Chondrocyte (in vitro differentiated cells): ENCODE measurements around the gene SPTY2D1. TPM values are rescaled to one million over a fixed set of nuclear protein-coding genes. Genes with fewer than 3 reads are reported as not detected.
"Not testable (repeated sequence)": the region's sequence is repeated elsewhere in the genome, so short reads cannot be mapped to it uniquely, and the experiment has no call there.

Source experiments
- DNase-seq: peaks from one replicate; pipeline ENCODE4 v3.0.0; 2021; ENCODE audit warnings: mixed read lengths, low spot score
- H3K27ac Mint-ChIP-seq: one replicate; pipeline ENCODE4 v1.8.0; 2021; ENCODE audit warnings: mild to moderate bottlenecking, moderate library complexity, mixed read lengths; ENCODE audit not compliant: unreplicated experiment
- H3K27me3 Mint-ChIP-seq: 2 replicates; pipeline ENCODE4 v1.8.0; 2021; ENCODE audit warnings: low read depth, mixed read lengths
- H3K36me3 Mint-ChIP-seq: 2 replicates; pipeline ENCODE4 v1.8.0; 2021; ENCODE audit warnings: low read depth, mixed read lengths
- H3K4me1 Mint-ChIP-seq: 2 replicates; pipeline ENCODE4 v1.8.0; 2021; ENCODE audit warnings: low read depth, mild to moderate bottlenecking, mixed read lengths
- H3K4me3 Mint-ChIP-seq: one replicate; pipeline ENCODE4 v1.8.0; 2021; ENCODE audit warnings: mild to moderate bottlenecking, moderate library complexity, mixed read lengths; ENCODE audit not compliant: unreplicated experiment
- H3K9me3 Mint-ChIP-seq: 2 replicates; pipeline ENCODE4 v1.8.0; 2021; ENCODE audit warnings: low read depth, mixed read lengths
- CTCF ChIP-seq: fragments of 200-600 bp; sonication (generic); IDR thresholded peaks from 2 replicates; pipeline ENCODE4 v1.5.0; 2021; ENCODE audit warnings: antibody characterized with exemption, mild to moderate bottlenecking, moderate library complexity
- total RNA-seq: library from RNA; stranded (reverse); gene quantifications from 3 replicates; pipeline ENCODE4 v1.2.1, GENCODE V29; 2021

SPTY2D1 gene
- total RNA-seq, 1 donor from 2014 or later, result 20.4 TPM

GRCh38 chr11:18650859-18651557 lies 16.9 kb upstream of the SPTY2D1 start:
- H3K4me1 Mint-ChIP-seq, result no peaks in the 10 kb centered on the region
- no peaks in the 10 kb centered on the region for H3K36me3 Mint-ChIP-seq
- TF ChIP-seq CTCF, result peak; percentile 78
- no peak overlapping the region for H3K27ac Mint-ChIP-seq
- no peaks in the 10 kb centered on the region for H3K9me3 Mint-ChIP-seq
- DNase-seq, result no peak
- peak overlapping the region; percentile 24 for H3K4me3 Mint-ChIP-seq
- H3K27me3 Mint-ChIP-seq, result no peaks in the 10 kb centered on the region

DNA sequence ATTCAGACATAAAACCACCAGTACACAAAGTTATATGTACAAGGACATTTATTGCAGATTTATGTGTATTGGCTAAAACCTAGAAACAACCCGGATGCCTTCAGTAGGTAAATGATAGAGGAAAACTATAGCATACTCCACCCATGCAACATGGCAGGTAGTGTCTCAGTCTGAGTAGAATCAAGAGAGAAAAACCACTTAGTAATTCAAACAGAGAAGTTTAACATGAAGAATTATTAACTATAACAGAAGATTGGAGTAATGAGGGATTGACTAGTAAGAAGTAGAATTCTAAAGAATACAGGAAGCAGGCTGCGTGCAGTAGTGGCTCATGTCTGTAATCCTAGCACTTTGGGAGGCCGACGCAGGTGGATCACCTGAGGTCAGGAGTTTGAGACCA lies 16.2 kb upstream of the SPTY2D1 start:
- Mint-ChIP-seq H3K4me1 (no peaks in the 10 kb centered on the region), H3K9me3 (no peaks in the 10 kb centered on the region), H3K27ac (no peak overlapping the region), H3K36me3 (no peaks in the 10 kb centered on the region), H3K4me3 (no peak overlapping the region), H3K27me3 (no peaks in the 10 kb centered on the region)
- no peak for DNase-seq
- TF ChIP-seq CTCF, result no peak

DNA sequence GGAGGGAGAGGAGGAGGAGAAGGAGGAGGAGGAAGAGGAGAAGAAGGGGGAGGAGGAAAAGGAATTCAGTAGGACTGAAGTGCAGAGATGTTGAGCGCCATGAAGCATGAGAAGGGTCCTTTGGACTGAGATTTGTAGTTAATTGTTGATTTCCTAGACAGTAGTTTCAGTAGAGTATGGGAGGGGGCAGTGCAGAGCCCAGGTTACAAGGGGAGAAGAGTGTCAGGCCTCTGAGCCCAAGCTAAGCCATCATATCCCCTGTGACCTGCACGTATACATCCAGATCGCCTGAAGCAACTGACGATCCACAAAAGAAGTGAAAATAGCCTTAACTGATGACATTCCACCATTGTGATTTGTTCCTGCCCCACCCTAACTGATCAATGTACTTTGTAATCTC lies 8.9 kb upstream of the SPTY2D1 start:
- DNase-seq, H3K9me3 Mint-ChIP-seq, H3K36me3 Mint-ChIP-seq, H3K27ac Mint-ChIP-seq, H3K4me3 Mint-ChIP-seq, H3K4me1 Mint-ChIP-seq: not testable (repeated sequence)
- H3K27me3 Mint-ChIP-seq, result peaks cover 24% of the 10 kb centered on the region

- Mint-ChIP-seq H3K4me3 (no peak overlapping the region), H3K27me3 (peaks cover 25% of the 10 kb centered on the region), H3K4me1 (no peaks in the 10 kb centered on the region), H3K9me3 (no peaks in the 10 kb centered on the region), H3K27ac (no peak overlapping the region), H3K36me3 (no peaks in the 10 kb centered on the region)
- TF ChIP-seq CTCF, result no peak
- DNase-seq, result no peak
Measured at GRCh38 chr11:18641677-18642076, 7.5 kb upstream of the SPTY2D1 start.

DNA sequence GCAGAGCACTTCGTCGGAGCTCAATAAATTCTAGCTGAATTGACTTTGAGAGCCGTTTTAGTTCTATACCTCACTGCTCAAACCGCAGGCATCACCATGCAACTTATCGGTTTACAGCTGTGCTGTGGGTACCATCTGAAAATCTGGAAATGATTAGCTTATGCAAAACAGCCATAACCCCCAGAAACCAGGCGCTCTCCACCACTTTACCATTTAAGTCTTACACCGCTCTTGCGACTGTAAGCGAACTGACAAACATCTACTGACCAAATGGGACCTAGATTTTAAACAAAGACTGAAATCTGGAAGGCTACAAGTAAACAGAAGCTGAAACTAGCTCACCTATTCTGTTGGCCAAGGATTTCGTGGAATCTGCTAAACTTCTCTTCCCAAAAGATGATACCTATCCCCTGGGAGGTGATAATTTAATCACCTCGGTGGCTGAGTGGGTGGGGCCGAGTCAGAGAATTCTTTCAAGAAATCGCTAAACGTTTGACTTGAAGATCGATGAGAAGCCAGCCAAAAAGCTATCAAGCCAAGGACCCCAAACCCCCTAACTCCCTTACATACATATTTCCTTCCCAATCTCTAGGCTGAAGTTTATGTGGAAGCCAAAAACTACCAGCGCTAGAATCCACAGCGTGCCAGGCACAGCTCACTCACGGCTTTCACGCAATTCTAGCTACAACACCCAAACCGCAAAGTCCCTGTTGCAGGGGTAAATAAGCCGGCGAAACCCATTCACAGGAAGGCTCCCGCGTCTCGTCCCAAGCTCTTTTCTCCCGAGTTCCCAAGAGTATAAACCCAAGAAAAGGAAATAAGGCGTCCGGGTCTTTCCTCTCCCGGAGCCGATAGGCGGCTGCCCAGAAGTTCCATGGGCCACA lies 644 bp downstream of the SPTY2D1 start:
- Mint-ChIP-seq H3K27ac (peak overlapping the region; percentile 100), H3K36me3 (no peaks in the 10 kb centered on the region), H3K27me3 (peaks cover 2% of the 10 kb centered on the region), H3K9me3 (no peaks in the 10 kb centered on the region), H3K4me1 (peaks cover 25% of the 10 kb centered on the region), H3K4me3 (peak overlapping the region; percentile 91)
- no peak for TF ChIP-seq CTCF
- no peak for DNase-seq
